Heart left ventricle (tissue), 16 donors: ENCODE data around the gene RASSF9. TPM values are rescaled to one million over a fixed set of nuclear protein-coding genes. Genes with fewer than 3 reads are reported as not detected.

Experiments used
- ATAC-seq, 4 donors: fragments of 200-7000 bp; cut with Tn5 transposase; one replicate each; pipeline ENCODE4 v1.9.1; 2020 to 2022; ENCODE audit warnings: moderate library complexity in 4 of 4, mild to moderate bottlenecking in 3 of 4, moderate number of reproducible peaks in 1 of 4
- DNase-seq, 5 donors: peaks; one replicate each; pipeline ENCODE4 v3.0.0-alpha.2; 2020
- H3K27ac ChIP-seq, 12 donors: fragments of 200-600 bp; sonication (generic) in 4 of 12; one replicate each; pipeline versions ENCODE4 v1.5.0 to v1.8.0; 2016 to 2022; ENCODE audit warnings: mild to moderate bottlenecking in 2 of 12
- H3K27me3 ChIP-seq, 9 donors: fragments of 200-600 bp; sonication (generic) in 2 of 9; one replicate each; pipeline versions ENCODE4 v1.5.1 to v1.8.0; 2016 to 2022; ENCODE audit warnings: mild to moderate bottlenecking in 3 of 9
- H3K36me3 ChIP-seq, 9 donors: fragments of 200-600 bp; sonication (generic) in 2 of 9; one replicate each; pipeline versions ENCODE4 v1.5.0 to v1.8.0; 2018 to 2022; ENCODE audit warnings: mild to moderate bottlenecking in 2 of 9
- H3K4me1 ChIP-seq, 12 donors: fragments of 200-600 bp; sonication (generic) in 4 of 12; one replicate each; pipeline versions ENCODE4 v1.5.0 to v1.8.0; 2016 to 2022; ENCODE audit warnings: mild to moderate bottlenecking in 3 of 12
- H3K4me3 ChIP-seq, 12 donors: fragments of 200-600 bp; sonication (generic) in 4 of 12; one replicate each; pipeline versions ENCODE4 v1.5.0 to v1.8.0; 2017 to 2022; ENCODE audit warnings: mild to moderate bottlenecking in 9 of 12, moderate library complexity in 4 of 12
- H3K9me3 ChIP-seq, 12 donors: fragments of 200-600 bp; sonication (generic) in 4 of 12; one replicate each; pipeline versions ENCODE4 v1.5.0 to v1.8.0; 2016 to 2022; ENCODE audit warnings: mild to moderate bottlenecking in 1 of 12
- POLR2A ChIP-seq, 2 donors: fragments of 450-650 bp; IDR thresholded peaks; one replicate each; pipeline ENCODE4 v1.6.1; 2017; ENCODE audit warnings: antibody characterized with exemption in 2 of 2, mild to moderate bottlenecking in 2 of 2, moderate library complexity in 2 of 2
- WGBS, 4 donors: extraction: QIAGEN DNeasy Blood & Tissue Kit in 2 of 4; methylation state at CpG; one replicate each; pipeline versions ENCODE4 v1.1.5 to v1.1.7; 2013 to 2018; 5-methylcytosine and 5-hydroxymethylcytosine counted together
- intact Hi-C, 10 donors: fragments of 100-400 bp; cut with DNase I; formaldehyde crosslinking; loops; one replicate each; pipeline versions ENCODE4 v1.11.1 to v1.14.2; 2022
- polyA plus RNA-seq, 2 donors: library from polyadenylated mRNA; stranded (reverse); fragments of 200-250 nt; gene quantifications; one replicate each; pipeline ENCODE4 v1.2.3, GENCODE V29; 2013
- total RNA-seq, 9 donors: library from RNA; depleted of rRNA in 2 of 9; stranded (reverse); fragments of >200 nt in 2 of 9; fragmentation: NEBNext Ultra II Directional in 3 of 9; extraction: Animal tissue kit (Norgen Biotek cat#: 25700) in 3 of 9; gene quantifications; one replicate each; pipeline versions ENCODE4 v1.1.0 to v1.2.4, GENCODE V29; 2016 to 2023
- TF ChIP-seq, protein P1 (sequence below), 12 donors: fragments of 200-600 bp; sonication (generic) in 4 of 12; IDR thresholded peaks; one replicate each; pipeline versions ENCODE4 v1.5.0 to v1.8.0; 2018 to 2022; ENCODE audit warnings: antibody characterized with exemption in 12 of 12, mild to moderate bottlenecking in 5 of 12
- donor health status: ischemic (EF 13 %, LVEDD 7.1; RV severe dilation, severe dysfunction).
- donor health status: healthy with polysubstance abuse.
- donor health status: DM: no; HTN: yes; CAD: no.
- donor health status: DM: no; HTN: no; CAD: no.
- donor health status: ischemic (EF 25% LVEDD 6.9; RV normal size, moderate dysfunction).
- donor health status: ischemic (EF 25% LVEDD 5.7; RV mildly dilated, moderate dysfunction).
- donor health status: healthy.
- donor health status: DM: yes; HTN: yes; CAD: no.
- donor health status: ischemic (EF 35%, LVEDD 5.7; RV mildly dilated, moderate dysfunction).
- donor health status: nonischemic (EF 11% LVEDD 7.7; RV severe dilation, severe dysfunction).
- donor health status: DM: yes; HTN: yes; CAD: no.
- donor health status: PGD.
- donor health status: ischemic (EF 29% LVEDD 5.4; RV normal size, mild dysfunction).
- donor health status: nonischemic (EF 23%, LVEDD 6.1; RV moderate dilation, normal function).

The RASSF9 gene
- total and polyA plus RNA-seq, 11 donors, result 0.95 to 11.5 (median 5.8) TPM

DNA sequence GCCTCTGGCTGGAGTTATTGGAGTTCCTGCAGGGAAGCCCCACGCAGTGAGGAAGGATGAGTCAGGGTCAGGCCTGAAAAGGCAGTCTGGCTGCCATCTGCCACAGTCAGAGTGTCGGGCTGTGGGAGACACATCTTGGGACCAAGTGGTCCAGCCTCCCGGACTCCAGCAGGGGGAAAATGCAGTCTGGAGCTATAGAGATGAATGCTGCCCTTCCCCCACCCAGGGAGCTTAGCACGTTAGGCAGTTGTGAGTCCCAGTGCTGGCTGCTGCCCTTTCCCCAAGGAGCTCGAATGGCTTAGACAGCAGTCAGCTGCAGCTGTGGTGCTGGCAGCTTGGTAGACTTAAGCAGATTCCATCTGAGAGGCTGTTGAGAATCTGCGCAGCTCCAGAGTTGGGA is 29.7 kb upstream of the RASSF9 start:
- no peaks in the 10 kb centered on the region for H3K36me3 ChIP-seq
- peak overlapping the region in 1 of 12 donors; percentile 3 for H3K27ac ChIP-seq
- WGBS, 4 donors, result 71 to 76% (median 74%) methylated on average over 2 to 6 of the region's 6 CpGs
- H3K27me3 ChIP-seq, result no peaks in the 10 kb centered on the region
- peak in 3 of 4 donors; percentile 22 to 90 (median 41) for ATAC-seq
- peak in 3 of 5 donors; percentile 47 to 64 (median 63) for DNase-seq
- intact Hi-C loops, result loop anchor here in 9 of 10 donors (2.0 to 10.0 kb wide), 8 partner anchors 54 to 389 kb away; no protein-coding TSS in a partner anchor
- no peak for TF ChIP-seq POLR2A (IDR thresholded peaks at IDR 0.05)
- TF ChIP-seq, protein P1, sequence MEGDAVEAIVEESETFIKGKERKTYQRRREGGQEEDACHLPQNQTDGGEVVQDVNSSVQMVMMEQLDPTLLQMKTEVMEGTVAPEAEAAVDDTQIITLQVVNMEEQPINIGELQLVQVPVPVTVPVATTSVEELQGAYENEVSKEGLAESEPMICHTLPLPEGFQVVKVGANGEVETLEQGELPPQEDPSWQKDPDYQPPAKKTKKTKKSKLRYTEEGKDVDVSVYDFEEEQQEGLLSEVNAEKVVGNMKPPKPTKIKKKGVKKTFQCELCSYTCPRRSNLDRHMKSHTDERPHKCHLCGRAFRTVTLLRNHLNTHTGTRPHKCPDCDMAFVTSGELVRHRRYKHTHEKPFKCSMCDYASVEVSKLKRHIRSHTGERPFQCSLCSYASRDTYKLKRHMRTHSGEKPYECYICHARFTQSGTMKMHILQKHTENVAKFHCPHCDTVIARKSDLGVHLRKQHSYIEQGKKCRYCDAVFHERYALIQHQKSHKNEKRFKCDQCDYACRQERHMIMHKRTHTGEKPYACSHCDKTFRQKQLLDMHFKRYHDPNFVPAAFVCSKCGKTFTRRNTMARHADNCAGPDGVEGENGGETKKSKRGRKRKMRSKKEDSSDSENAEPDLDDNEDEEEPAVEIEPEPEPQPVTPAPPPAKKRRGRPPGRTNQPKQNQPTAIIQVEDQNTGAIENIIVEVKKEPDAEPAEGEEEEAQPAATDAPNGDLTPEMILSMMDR (IDR thresholded peaks at IDR 0.05), result no peak
- no peaks in the 10 kb centered on the region for H3K9me3 ChIP-seq
- H3K4me3 ChIP-seq, result no peak overlapping the region
- H3K4me1 ChIP-seq, result peaks cover 0 to 7% (median 0%) of the 10 kb centered on the region in 12 donors

- TF ChIP-seq, protein P1 (IDR thresholded peaks at IDR 0.05), result no peak
- no peak for TF ChIP-seq POLR2A (IDR thresholded peaks at IDR 0.05)
- Histone ChIP-seq H3K9me3 (no peaks in the 10 kb centered on the region), H3K4me3 (no peak overlapping the region), H3K27ac (no peak overlapping the region), H3K27me3 (no peaks in the 10 kb centered on the region), H3K4me1 (no peaks in the 10 kb centered on the region), H3K36me3 (no peaks in the 10 kb centered on the region)
- no peak for ATAC-seq
- WGBS, 4 donors, result 78 to 94% (median 88%) methylated on average over 2 to 3 of the region's 3 CpGs
- DNase-seq, result no peak
- intact Hi-C loops, result no loop called here
These were observed 20.8 kb upstream of the RASSF9 start for GRCh38 chr12:85856966-85857365.

GRCh38 chr12:85855305-85855704 is 19.1 kb upstream of the RASSF9 start:
- Histone ChIP-seq H3K9me3 (peaks cover 0 to 8% (median 0%) of the 10 kb centered on the region in 12 donors), H3K4me1 (no peaks in the 10 kb centered on the region), H3K27ac (no peak overlapping the region), H3K4me3 (no peak overlapping the region), H3K27me3 (no peaks in the 10 kb centered on the region), H3K36me3 (no peaks in the 10 kb centered on the region)
- DNase-seq, result no peak
- TF ChIP-seq, protein P1 (IDR thresholded peaks at IDR 0.05), result no peak
- TF ChIP-seq POLR2A (IDR thresholded peaks at IDR 0.05), result no peak
- peak in 1 of 4 donors; percentile 38 for ATAC-seq
- WGBS, 4 donors, result 79 to 96% (median 88%) methylated on average over 6 of the region's 6 CpGs
- intact Hi-C loops, result no loop called here

DNA sequence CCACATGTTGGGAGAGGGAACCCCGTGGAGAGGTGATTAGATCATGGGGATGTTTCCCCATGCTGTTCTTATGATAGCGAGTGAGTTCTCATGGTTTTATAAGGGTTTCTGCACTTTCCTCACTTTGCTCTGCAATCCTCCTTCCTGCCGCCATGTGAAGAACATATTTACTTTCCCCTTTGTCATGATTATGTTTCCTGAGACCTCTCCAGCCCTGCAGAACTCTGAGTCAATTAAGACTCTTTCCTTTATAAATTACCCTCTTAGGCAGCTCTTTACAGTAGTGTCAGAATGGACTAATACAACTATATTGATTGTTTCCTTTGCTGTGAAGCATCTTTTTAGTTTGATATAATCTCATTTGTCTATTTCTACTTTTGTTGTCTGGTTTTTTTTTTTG is 13.1 kb upstream of the RASSF9 start:
- no peak for ATAC-seq

More for the DNA sequence above, 13.1 kb upstream of the RASSF9 start:
- WGBS, 4 donors, result 65 to 81% (median 77%) methylated on average over 3 of the region's 3 CpGs
- intact Hi-C loops, result no loop called here
- no peaks in the 10 kb centered on the region for H3K27me3 ChIP-seq
- DNase-seq, result no peak
- no peak overlapping the region for H3K27ac ChIP-seq
- TF ChIP-seq, protein P1 (IDR thresholded peaks at IDR 0.05), result no peak
- TF ChIP-seq POLR2A (IDR thresholded peaks at IDR 0.05), result no peak
- peaks cover 0 to 2% (median 0%) of the 10 kb centered on the region in 12 donors for H3K4me1 ChIP-seq
- H3K4me3 ChIP-seq, result no peak overlapping the region
- peaks cover 0 to 10% (median 0%) of the 10 kb centered on the region in 12 donors for H3K9me3 ChIP-seq
- H3K36me3 ChIP-seq, result no peaks in the 10 kb centered on the region
